ENCODE measurements around the gene MYL3.
"Not testable (repeated sequence)": the region's sequence is repeated elsewhere in the genome, so short reads cannot be mapped to it uniquely, and the experiment has no call there.

Gene MYL3

DNA sequence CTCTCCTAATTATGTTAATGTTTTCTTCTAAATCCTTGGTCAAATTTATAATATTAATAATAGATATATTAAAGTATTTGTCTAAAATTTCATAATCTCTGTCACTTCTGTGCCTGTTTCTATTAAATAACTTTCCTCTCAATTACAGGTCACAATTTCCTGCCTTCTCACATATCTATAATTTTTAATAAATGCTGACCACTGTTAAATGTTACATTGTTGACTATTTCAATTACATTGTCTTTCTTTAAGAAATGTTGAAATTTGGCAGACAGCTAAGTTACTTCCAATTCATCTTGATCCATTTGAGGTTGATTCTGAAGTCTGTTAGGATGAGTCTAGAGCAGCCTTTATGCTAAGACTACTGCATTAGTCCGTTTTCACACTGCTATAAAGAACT, 41.7 kb downstream of the MYL3 start:
- DNase-seq, result no peak

DNA sequence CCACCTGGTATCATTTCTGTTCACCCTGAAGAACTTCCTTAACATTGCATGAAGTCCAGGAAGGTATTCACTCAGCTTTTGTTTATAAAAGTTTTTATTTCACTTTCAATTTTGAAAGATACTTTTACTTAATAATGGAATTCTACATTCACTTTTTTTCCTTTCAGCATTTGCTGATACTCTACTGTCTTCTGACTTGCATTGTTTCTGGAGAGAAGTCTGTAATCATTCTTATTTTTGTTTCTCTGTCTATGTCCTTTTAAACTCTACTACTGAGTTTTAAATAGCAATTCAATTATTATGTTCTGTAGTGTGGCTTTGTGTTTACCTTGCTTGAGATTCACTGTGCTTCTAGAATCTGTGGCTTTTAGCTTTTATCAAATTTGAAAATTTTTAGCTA, 42.4 kb downstream of the MYL3 start:
- DNase-seq, result no peak

DNA sequence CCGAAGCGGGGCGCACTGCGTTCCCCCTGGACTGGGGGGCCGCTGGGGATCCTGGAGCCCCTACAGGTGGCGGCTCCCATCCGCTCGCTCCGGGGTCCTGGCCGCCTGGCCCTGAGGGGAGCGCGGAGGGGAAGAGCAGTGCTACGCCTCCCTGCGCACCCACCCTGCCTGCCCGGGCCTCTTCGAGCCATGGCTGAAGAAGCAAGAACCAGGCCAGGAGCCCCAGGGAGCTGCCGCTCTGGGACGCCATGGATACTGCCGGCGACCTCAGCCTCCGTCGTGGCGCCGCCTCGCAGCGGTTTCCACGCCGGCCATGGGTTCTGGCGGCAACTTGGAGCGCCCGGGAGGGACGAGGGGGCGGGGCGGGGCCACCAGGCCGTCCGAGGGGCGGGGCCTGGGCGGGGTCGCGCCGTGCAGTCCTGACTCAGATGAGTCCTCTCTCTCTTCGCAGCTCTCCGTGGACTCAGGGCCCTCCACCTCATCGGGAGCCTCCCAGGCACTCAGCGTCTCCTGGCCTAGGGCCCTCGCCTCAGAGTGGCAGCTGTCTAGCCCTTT, 50.9 kb downstream of the MYL3 start:
- peak; percentile 84 for DNase-seq

DNA sequence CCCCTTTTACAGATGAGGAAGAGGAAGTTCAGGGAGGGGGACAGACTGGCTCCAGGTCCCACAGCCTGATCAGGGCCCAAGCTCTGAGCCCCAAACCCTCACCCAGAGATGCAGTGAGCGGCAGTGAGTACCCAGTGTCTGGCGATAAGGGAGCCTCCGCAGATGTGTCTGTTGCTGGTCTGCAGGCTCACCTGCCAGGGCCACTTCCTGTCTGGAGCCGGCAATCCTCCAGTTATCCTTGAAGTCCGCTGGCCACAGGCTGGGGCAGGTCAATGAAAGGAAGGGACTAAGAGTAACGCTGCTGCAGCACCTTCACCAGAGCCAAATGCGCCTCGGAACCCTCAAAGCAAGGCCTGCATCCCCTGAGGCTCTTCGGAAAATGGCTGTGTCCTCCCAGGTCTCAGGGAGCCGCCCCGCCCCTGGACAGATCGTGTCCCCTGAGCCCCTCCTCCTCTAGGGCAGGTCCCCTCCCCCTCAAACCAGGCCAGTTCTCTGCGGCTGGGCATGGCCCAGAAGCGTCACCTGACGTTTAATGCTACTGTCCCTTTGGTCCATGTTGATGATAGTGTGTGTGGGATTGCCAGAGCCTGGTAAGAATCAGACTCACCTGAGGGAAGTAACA, 51.5 kb downstream of the MYL3 start:
- DNase-seq, result no peak

DNA sequence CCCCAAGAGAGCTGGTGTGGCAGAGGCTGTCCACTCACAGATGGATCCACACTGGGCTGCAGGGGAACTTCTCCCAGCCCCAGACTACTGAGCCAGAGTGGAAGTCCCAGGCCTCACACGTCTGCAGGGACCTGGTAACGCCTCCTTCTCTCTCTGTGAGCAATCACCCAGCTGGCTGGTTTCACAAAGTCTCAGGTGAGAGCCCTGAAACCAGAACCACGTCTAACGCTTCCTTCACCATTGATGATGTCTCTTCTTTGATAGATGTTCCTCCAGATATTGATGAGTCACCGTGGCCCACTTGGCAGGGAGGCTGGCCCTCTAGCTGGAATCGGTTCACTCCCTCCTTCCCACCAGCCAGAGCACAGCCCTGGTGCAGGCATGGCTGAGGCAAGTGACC, 54.5 kb downstream of the MYL3 start:
- not testable (repeated sequence) for DNase-seq
